Esophagus muscularis mucosa (tissue), 4 donors: Measurements from ENCODE around the gene RAD51B. TPM values are rescaled to one million over a fixed set of nuclear protein-coding genes. Genes with fewer than 3 reads are reported as not detected.

ENCODE experiments used
- DNase-seq: peaks from one replicate; pipeline ENCODE4 v3.0.0-alpha.2; 2017; ENCODE audit errors: extremely low spot score
- H3K27ac ChIP-seq, 4 donors: fragments of 200-600 bp; sonication (generic); replicated peaks in 1 of 4; 1 replicate in 3 of 4; 2 replicates in 1 of 4; pipeline ENCODE4 v1.5.1; 2016 to 2019; ENCODE audit warnings: mild to moderate bottlenecking in 1 of 4
- H3K27me3 ChIP-seq, 4 donors: fragments of 200-600 bp; sonication (generic); one replicate each; pipeline versions ENCODE4 v1.5.1 to v1.6.0; 2016 to 2019
- H3K36me3 ChIP-seq, 4 donors: fragments of 200-600 bp; sonication (generic); one replicate each; pipeline ENCODE4 v1.5.1; 2016 to 2019
- H3K4me1 ChIP-seq, 4 donors: fragments of 200-600 bp; sonication (generic); one replicate each; pipeline ENCODE4 v1.5.1; 2016 to 2019
- H3K4me3 ChIP-seq, 4 donors: fragments of 200-600 bp; sonication (generic); 1 replicate in 2 of 4; 2 replicates in 2 of 4; pipeline ENCODE4 v1.5.1; 2016 to 2019; ENCODE audit warnings: mild to moderate bottlenecking in 4 of 4, moderate library complexity in 1 of 4
- H3K9me3 ChIP-seq, 4 donors: fragments of 200-600 bp; sonication (generic); 1 replicate in 3 of 4; 2 replicates in 1 of 4; pipeline ENCODE4 v1.5.1; 2016 to 2019
- CTCF ChIP-seq, 3 experiments: fragments of 200-600 bp in 2 of 3; fragments of 450-650 bp in 1 of 3; sonication (generic) in 2 of 3; IDR thresholded peaks; one replicate each; pipeline ENCODE4 v1.5.1; 2017 to 2019; ENCODE audit warnings: antibody characterized with exemption in 3 of 3, mild to moderate bottlenecking in 2 of 3, moderate library complexity in 1 of 3
- EP300 ChIP-seq: sonication (generic); formaldehyde crosslinking; IDR thresholded peaks from one replicate; pipeline ENCODE4 v1.6.1; 2017; ENCODE audit warnings: antibody characterized with exemption
- POLR2A ChIP-seq: fragments of 450-650 bp; IDR thresholded peaks from one replicate; pipeline ENCODE4 v1.6.1; 2017; ENCODE audit warnings: antibody characterized with exemption, moderate library complexity, mild to moderate bottlenecking, low read depth
- POLR2AphosphoS5 ChIP-seq, 2 donors: sonication (generic); formaldehyde crosslinking; IDR thresholded peaks; one replicate each; pipeline ENCODE4 v1.6.1; 2017; ENCODE audit warnings: antibody characterized with exemption in 2 of 2
- WGBS: methylation state at CpG from one replicate; pipeline ENCODE4 v1.1.5; 2018; 5-methylcytosine and 5-hydroxymethylcytosine counted together
- intact Hi-C: fragments of 100-400 bp; cut with DNase I; formaldehyde crosslinking; loops from one replicate; pipeline ENCODE4 v1.15.1; 2023
- total RNA-seq, 4 donors: library from RNA; depleted of rRNA; stranded (reverse); fragments of >200 nt; gene quantifications; one replicate each; pipeline versions ENCODE4 v1.1.0 to v1.2.1, GENCODE V29; 2016

RAD51B gene
- total RNA-seq, 4 donors from 2014 or later: 2.8 to 11.1 (median 5.1) TPM

GRCh38 chr14:67850066-67850830 is 30.7 kb downstream of the RAD51B start:
- Histone ChIP-seq H3K9me3 (no peaks in the 10 kb centered on the region), H3K36me3 (no peaks in the 10 kb centered on the region), H3K4me3 (no peak overlapping the region), H3K4me1 (no peaks in the 10 kb centered on the region), H3K27ac (no peak overlapping the region), H3K27me3 (no peaks in the 10 kb centered on the region)
- intact Hi-C loops: no loop called here
- TF ChIP-seq POLR2AphosphoS5 (IDR thresholded peaks at IDR 0.05) (no peak), CTCF (IDR thresholded peaks at IDR 0.05) (no peak), POLR2A (no peak), EP300 (no peak)
- no peak for DNase-seq
- WGBS: 96% methylated on average over 8 of the region's 9 CpGs

GRCh38 chr14:67851785-67852410 is 32.3 kb downstream of the RAD51B start:
- Histone ChIP-seq H3K27ac (no peak overlapping the region), H3K9me3 (no peaks in the 10 kb centered on the region), H3K4me3 (no peak overlapping the region), H3K4me1 (no peaks in the 10 kb centered on the region), H3K27me3 (no peaks in the 10 kb centered on the region), H3K36me3 (no peaks in the 10 kb centered on the region)
- TF ChIP-seq POLR2AphosphoS5 (IDR thresholded peaks at IDR 0.05): no peak
- no peak for TF ChIP-seq POLR2A
- TF ChIP-seq CTCF (IDR thresholded peaks at IDR 0.05): no peak
- no peak for TF ChIP-seq EP300
- intact Hi-C loops: no loop called here
- WGBS: 86% methylated on average over 8 of the region's 9 CpGs
- DNase-seq: no peak

- no peaks in the 10 kb centered on the region for H3K4me1 ChIP-seq
- H3K4me3 ChIP-seq: no peak overlapping the region
- H3K9me3 ChIP-seq: no peaks in the 10 kb centered on the region
- no peaks in the 10 kb centered on the region for H3K36me3 ChIP-seq
- no peak for DNase-seq
- H3K27me3 ChIP-seq: no peaks in the 10 kb centered on the region
- no peak for TF ChIP-seq POLR2AphosphoS5 (IDR thresholded peaks at IDR 0.05)
- no peak for TF ChIP-seq EP300
- no peak for TF ChIP-seq POLR2A
- TF ChIP-seq CTCF (IDR thresholded peaks at IDR 0.05): no peak
- intact Hi-C loops: no loop called here
- no peak overlapping the region for H3K27ac ChIP-seq
These were observed 33.5 kb downstream of the RAD51B start for GRCh38 chr14:67852926-67853604.

GRCh38 chr14:67853715-67854114 is 34.1 kb downstream of the RAD51B start:
- no peak overlapping the region for H3K27ac ChIP-seq
- TF ChIP-seq CTCF (IDR thresholded peaks at IDR 0.05) (no peak), EP300 (no peak), POLR2A (no peak), POLR2AphosphoS5 (IDR thresholded peaks at IDR 0.05) (no peak)
- no peaks in the 10 kb centered on the region for H3K4me1 ChIP-seq
- H3K4me3 ChIP-seq: no peak overlapping the region
- H3K9me3 ChIP-seq: no peaks in the 10 kb centered on the region
- H3K27me3 ChIP-seq: no peaks in the 10 kb centered on the region
- no peaks in the 10 kb centered on the region for H3K36me3 ChIP-seq
- 84% methylated on average over 3 of the region's 3 CpGs for WGBS
- DNase-seq: no peak
- intact Hi-C loops: no loop called here
